GM12874 (cell line): Measurements from ENCODE around the gene MEF2C.

Source experiments
- TF ChIP-seq, protein P1 (sequence below): IDR thresholded peaks from 2 replicates; pipeline ENCODE4 v1.5.1; 2011; ENCODE audit warnings: low read depth, mild to moderate bottlenecking, control low read depth, low read length, moderate library complexity; ENCODE audit not compliant: insufficient read depth

Gene MEF2C

DNA sequence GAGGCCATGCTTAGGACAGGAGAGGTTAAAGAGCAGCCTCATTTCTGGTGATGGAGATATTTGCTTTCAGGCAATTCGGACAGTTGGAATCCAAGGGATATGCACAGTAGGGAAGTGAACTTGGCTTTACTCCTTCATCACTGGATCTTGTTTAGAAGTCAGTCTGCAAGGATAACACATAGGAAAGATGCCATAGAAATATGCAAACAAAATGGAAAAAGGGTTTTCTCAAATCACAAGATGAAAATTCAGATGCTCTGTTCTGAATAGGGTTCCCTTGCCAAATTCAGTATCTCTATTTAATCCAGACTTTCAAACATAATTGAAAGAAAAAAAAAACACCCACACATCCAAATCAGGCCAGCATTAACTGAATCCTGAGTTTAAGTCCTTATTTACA is 166.9 kb downstream of the MEF2C start:
- TF ChIP-seq, protein P1, sequence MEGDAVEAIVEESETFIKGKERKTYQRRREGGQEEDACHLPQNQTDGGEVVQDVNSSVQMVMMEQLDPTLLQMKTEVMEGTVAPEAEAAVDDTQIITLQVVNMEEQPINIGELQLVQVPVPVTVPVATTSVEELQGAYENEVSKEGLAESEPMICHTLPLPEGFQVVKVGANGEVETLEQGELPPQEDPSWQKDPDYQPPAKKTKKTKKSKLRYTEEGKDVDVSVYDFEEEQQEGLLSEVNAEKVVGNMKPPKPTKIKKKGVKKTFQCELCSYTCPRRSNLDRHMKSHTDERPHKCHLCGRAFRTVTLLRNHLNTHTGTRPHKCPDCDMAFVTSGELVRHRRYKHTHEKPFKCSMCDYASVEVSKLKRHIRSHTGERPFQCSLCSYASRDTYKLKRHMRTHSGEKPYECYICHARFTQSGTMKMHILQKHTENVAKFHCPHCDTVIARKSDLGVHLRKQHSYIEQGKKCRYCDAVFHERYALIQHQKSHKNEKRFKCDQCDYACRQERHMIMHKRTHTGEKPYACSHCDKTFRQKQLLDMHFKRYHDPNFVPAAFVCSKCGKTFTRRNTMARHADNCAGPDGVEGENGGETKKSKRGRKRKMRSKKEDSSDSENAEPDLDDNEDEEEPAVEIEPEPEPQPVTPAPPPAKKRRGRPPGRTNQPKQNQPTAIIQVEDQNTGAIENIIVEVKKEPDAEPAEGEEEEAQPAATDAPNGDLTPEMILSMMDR, result no peak

DNA sequence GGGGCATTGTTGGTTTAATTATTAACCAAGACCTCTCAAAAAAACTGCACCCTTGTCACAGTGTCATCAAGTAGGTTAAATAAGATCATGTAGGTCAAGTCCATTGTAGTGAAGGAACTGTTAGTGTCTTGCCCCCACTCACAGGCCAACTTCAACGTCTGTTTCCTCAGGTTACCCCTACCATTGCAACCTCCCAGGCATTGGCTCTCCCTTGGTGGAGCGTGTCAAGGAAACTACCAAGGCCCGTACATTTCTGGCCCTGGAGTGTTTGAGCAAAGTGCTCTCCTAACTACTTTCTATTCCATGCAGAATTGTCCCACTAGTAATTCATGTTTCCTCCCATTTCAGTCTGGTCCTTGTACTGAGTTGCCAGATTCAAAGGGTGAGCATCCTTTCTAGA is 167.5 kb downstream of the MEF2C start:
- TF ChIP-seq, protein P1, result no peak

DNA sequence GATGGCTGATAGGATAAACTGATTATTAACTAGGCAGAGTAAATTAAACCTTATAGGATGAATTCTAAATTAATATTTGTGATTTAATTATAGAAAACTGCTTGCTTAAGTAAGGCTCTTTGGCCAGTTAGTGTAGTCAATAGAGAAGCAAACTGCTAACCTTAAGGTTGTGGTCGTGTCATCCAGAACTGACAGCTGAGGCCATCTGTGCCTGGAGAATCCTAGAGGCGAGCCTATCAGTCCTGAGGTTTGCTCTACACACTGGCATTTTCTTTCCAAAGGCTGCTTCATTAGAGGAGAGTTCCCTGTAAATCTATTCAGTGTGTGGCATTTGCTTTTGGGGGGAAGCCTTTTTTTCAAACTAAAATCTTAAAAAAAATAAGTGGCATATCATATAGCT is 169.2 kb downstream of the MEF2C start:
- TF ChIP-seq, protein P1, result no peak

DNA sequence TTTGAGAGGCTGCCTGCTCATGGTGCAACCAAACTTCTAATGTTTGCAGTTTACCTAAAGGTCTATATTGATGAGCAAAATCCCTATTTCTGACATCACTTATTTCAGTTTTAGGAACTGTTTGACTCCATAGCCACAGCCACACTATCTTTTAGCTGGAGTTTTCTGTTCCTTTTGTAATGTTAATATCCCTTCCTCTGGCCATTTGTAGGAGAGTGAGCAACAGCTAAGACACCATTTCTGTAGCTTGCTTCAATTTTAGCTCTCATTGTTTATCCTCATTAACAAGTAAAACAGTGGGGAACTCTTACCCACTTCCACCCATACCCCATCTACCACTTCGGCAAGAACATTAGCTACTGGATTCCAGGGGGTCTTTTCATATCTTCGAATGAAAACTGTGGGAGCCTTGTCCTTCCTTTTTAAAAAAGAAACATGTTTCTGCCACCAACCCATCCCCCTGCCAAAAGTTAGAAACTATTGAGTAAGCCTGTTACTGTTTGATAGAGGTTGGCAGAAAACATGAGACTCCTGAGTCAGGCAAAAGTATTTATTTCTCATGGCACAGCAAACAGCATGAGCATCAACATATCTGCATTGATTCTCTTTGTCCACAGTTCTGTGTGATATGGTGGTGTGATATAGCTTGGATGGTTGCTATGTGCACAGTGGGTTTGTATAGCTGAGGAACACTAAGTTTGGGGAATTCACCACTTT is 174.1 kb downstream of the MEF2C start:
- TF ChIP-seq, protein P1, result no peak

DNA sequence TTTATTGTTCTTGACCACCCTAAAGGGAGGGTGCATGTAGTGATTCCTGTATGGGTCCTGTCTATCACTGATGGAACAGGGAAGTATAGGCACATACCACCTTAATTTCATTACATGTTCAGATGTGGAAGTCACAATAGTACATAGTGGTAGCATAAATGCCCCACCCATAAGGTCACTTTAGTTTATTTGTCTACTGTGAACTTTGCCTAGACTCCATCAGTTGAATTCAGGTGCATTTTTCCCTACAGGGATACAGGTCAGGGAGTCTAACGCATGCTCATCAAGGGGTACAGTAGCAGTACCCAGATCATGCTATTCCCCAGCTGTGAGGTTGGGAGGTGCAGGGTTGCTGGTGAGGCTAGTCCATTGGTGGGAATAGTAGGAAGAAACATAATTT is 175.0 kb downstream of the MEF2C start:
- TF ChIP-seq, protein P1, result no peak

DNA sequence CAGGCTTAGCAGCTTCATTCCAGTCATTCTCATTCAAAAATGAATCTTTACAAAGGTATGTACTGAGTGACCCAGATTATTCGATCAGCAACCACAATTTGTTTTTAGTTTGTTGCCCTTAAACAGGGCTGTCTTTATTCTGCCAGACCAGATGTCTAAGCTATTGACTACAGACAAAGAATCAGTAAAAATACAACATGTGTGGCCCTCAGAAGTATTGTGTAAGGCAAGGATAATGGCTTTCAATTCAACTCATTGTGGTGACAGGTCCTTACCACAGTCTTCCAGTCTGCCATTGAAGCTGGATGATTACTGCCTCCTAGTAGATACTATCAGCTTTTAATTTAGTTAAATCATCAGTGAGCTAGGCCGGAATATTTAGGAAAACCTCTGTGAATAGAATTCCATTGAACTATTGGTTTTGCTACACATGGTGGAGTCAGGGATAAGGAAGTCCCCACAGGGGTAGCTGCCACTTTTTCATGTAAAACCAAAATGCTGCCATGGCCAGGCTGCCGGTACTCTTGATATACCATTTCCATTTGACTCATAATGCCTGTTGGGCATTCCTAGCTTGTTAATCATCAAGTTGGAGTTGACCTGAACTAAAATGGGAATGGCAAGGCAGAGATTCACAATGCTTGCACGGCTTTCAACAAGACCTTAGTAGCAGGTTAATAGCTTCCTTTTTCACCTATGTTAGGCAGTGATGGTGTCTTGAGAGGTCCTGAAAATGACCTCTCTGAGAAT is 175.6 kb downstream of the MEF2C start:
- TF ChIP-seq, protein P1, result no peak

DNA sequence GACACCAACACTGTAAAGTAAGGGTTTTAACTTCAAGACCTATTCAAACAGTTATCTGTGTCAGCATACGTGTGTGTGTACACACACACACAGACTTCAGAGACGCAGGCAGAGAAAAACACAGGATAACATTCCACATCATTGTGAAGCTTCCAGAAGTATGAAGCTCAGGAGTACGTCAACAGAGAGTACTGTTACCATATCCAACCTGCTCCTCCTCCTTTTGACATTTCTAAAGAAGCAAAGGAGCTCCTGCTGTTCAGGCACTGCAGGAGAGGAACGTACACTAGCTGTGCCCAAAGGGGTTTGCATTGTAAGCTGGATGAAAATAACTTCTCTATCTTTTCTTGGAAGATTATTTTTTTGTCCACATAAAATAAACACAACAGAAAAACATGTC is 180.7 kb downstream of the MEF2C start:
- TF ChIP-seq, protein P1, result no peak
